ENCODE data around the gene RNF144A. TPM values are rescaled to one million over a fixed set of nuclear protein-coding genes. Genes with fewer than 3 reads are reported as not detected.

RNF144A gene
- total RNA-seq, 2 donors from 2014 or later: 52.7 to 109 TPM

- WGBS, 2 donors: 82 to 89% methylated on average over 6 of the region's 6 CpGs
- no peak overlapping the region for H3K27ac ChIP-seq
- ATAC-seq: no peak
These were observed 153.9 kb downstream of the RNF144A start for GRCh38 chr2:7071154-7071553.

GRCh38 chr2:7071916-7072556 is 154.8 kb downstream of the RNF144A start:
- Histone ChIP-seq H3K36me3 (replicated peaks in 1 of 2; ENCODE audit: insufficient read depth in 1 of 2, low read depth in 2 of 2) (no peaks in the 10 kb centered on the region), H3K27me3 (no peaks in the 10 kb centered on the region), H3K4me3 (no peak overlapping the region), H3K27ac (no peak overlapping the region), H3K9me3 (no peaks in the 10 kb centered on the region), H3K4me1 (no peaks in the 10 kb centered on the region)
- TF ChIP-seq POLR2A (IDR thresholded peaks at IDR 0.05): no peak
- no peak for TF ChIP-seq CTCF (IDR thresholded peaks at IDR 0.05)
- DNase-seq (peak in 1 of 4 donors; percentile 49), ATAC-seq (no peak)
- 78 to 82% methylated on average over 3 of the region's 3 CpGs for WGBS, 2 donors
- intact Hi-C loops (cut with DNase I): no loop called here

More at GRCh38 chr2:7071154-7071553, 153.9 kb downstream of the RNF144A start:
- DNase-seq: no peak
- no peak overlapping the region for H3K4me3 ChIP-seq
- no peaks in the 10 kb centered on the region for H3K4me1 ChIP-seq
- H3K36me3 ChIP-seq (replicated peaks in 1 of 2; ENCODE audit: insufficient read depth in 1 of 2, low read depth in 2 of 2): no peaks in the 10 kb centered on the region
- TF ChIP-seq CTCF (IDR thresholded peaks at IDR 0.05) (no peak), POLR2A (IDR thresholded peaks at IDR 0.05) (no peak)
- intact Hi-C loops (cut with DNase I): no loop called here
- H3K9me3 ChIP-seq: no peaks in the 10 kb centered on the region
- H3K27me3 ChIP-seq: no peaks in the 10 kb centered on the region

- WGBS, 2 donors: 79 to 84% methylated on average over 3 of the region's 3 CpGs
- TF ChIP-seq POLR2A (IDR thresholded peaks at IDR 0.05) (no peak), CTCF (IDR thresholded peaks at IDR 0.05) (no peak)
- ATAC-seq: no peak
- Histone ChIP-seq H3K36me3 (replicated peaks in 1 of 2; ENCODE audit: insufficient read depth in 1 of 2, low read depth in 2 of 2) (no peaks in the 10 kb centered on the region), H3K27me3 (no peaks in the 10 kb centered on the region), H3K27ac (no peak overlapping the region), H3K9me3 (no peaks in the 10 kb centered on the region), H3K4me1 (no peaks in the 10 kb centered on the region), H3K4me3 (no peak overlapping the region)
- no peak for DNase-seq
- intact Hi-C loops (cut with DNase I): no loop called here
These were observed 156.7 kb downstream of the RNF144A start for GRCh38 chr2:7073901-7074300.

- DNase-seq: no peak
- H3K9me3 ChIP-seq: no peaks in the 10 kb centered on the region
- H3K27me3 ChIP-seq: no peaks in the 10 kb centered on the region
- H3K36me3 ChIP-seq (replicated peaks in 1 of 2; ENCODE audit: insufficient read depth in 1 of 2, low read depth in 2 of 2): no peaks in the 10 kb centered on the region
- H3K27ac ChIP-seq: no peak overlapping the region
- ATAC-seq: no peak
- TF ChIP-seq CTCF (IDR thresholded peaks at IDR 0.05) (no peak), POLR2A (IDR thresholded peaks at IDR 0.05) (no peak)
- no peak overlapping the region for H3K4me3 ChIP-seq
- intact Hi-C loops (cut with DNase I): no loop called here
- H3K4me1 ChIP-seq: no peaks in the 10 kb centered on the region
- 95 to 96% methylated on average over 1 of the region's 1 CpG for WGBS, 2 donors
These were observed 158.6 kb downstream of the RNF144A start for GRCh38 chr2:7075834-7076233.

- intact Hi-C loops (cut with DNase I): no loop called here
- DNase-seq (no peak), ATAC-seq (no peak)
- H3K4me3 ChIP-seq: no peak overlapping the region
- no peaks in the 10 kb centered on the region for H3K27me3 ChIP-seq
- H3K36me3 ChIP-seq (replicated peaks in 1 of 2; ENCODE audit: insufficient read depth in 1 of 2, low read depth in 2 of 2): no peaks in the 10 kb centered on the region
- H3K27ac ChIP-seq: no peak overlapping the region
- H3K9me3 ChIP-seq: no peaks in the 10 kb centered on the region
- WGBS, 2 donors: 76 to 86% methylated on average over 10 of the region's 10 CpGs
- no peaks in the 10 kb centered on the region for H3K4me1 ChIP-seq
- no peak for TF ChIP-seq POLR2A (IDR thresholded peaks at IDR 0.05)
- no peak for TF ChIP-seq CTCF (IDR thresholded peaks at IDR 0.05)
These were observed 160.6 kb downstream of the RNF144A start for GRCh38 chr2:7077660-7078267.

Data from body of pancreas (tissue), 4 donors.